Breast epithelium (tissue), 3 donors: Measurements from ENCODE around the gene CTNND2.

ENCODE experiments used
- CTCF ChIP-seq, 3 donors: fragments of 450-650 bp; IDR thresholded peaks; one replicate each; pipeline ENCODE4 v1.5.1; 2016 to 2017; ENCODE audit warnings: antibody characterized with exemption in 3 of 3, mild to moderate bottlenecking in 3 of 3, moderate library complexity in 3 of 3
- POLR2A ChIP-seq: fragments of 450-650 bp; IDR thresholded peaks from one replicate; pipeline ENCODE4 v1.6.1; 2016; ENCODE audit warnings: antibody characterized with exemption, mild to moderate bottlenecking, moderate library complexity
- POLR2AphosphoS5 ChIP-seq, 3 donors: sonication (generic); formaldehyde crosslinking; IDR thresholded peaks; one replicate each; pipeline ENCODE4 v1.6.1; 2017; ENCODE audit warnings: antibody characterized with exemption in 3 of 3

- TF ChIP-seq CTCF (IDR thresholded peaks at IDR 0.05) (no peak), POLR2AphosphoS5 (IDR thresholded peaks at IDR 0.05) (no peak), POLR2A (no peak)
Observed at GRCh38 chr5:11734369-11734768, 169.9 kb downstream of the CTNND2 start.
